Cerebellar cortex (tissue), 1 donor: ENCODE measurements around the gene SKAP2.

ENCODE experiments used
- DNase-seq: peaks from one replicate; pipeline ENCODE4 v3.0.0-alpha.2; 2015; ENCODE audit warnings: low spot score

Gene SKAP2

DNA sequence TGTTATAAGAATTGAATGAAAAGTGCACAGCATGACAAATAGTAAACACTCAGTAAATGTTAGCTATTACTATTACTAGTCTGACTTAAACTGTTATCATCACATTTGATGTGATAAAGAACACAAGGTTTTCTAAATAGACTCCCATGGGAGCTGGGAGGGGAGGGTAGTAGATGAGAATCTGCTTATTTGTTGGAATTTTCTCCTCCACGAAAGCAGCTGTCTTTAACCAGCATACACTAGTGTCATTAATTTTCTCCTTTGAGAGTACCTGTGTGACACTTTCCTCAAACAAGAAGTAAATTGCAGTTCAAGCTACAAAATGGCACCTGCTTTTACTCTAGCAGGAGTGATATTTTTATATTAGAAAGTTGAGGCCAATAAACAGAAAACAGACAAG lies 200.1 kb downstream of the SKAP2 start:
- no peak for DNase-seq

- no peak for DNase-seq
Measured at GRCh38 chr7:26663874-26664273, 200.5 kb downstream of the SKAP2 start.

DNA sequence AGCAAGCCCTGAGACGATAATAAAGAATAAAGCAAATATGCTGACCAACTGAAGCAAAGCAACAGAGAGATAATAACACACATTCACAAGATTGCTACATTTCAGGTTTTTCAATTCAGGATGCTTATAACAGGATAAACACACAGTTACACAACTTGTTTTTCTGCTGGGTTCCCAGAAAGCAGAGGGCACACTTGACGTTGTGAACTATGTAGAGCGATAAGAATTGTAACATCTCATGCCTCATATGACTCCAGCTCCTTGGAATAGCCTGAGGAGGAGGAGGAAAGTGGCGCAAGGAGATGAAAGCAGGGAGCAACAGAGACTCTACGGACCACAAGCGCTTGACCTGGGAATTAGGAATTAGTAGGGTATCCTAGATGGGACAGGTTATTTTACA lies 201.7 kb downstream of the SKAP2 start:
- no peak for DNase-seq

GRCh38 chr7:26659121-26659520 lies 205.3 kb downstream of the SKAP2 start:
- DNase-seq: no peak

- peak; percentile 77 for DNase-seq
Measured at GRCh38 chr7:26658389-26659084, 205.9 kb downstream of the SKAP2 start.

- peak; percentile 95 for DNase-seq
Measured at GRCh38 chr7:26657686-26658388, 206.6 kb downstream of the SKAP2 start.

DNA sequence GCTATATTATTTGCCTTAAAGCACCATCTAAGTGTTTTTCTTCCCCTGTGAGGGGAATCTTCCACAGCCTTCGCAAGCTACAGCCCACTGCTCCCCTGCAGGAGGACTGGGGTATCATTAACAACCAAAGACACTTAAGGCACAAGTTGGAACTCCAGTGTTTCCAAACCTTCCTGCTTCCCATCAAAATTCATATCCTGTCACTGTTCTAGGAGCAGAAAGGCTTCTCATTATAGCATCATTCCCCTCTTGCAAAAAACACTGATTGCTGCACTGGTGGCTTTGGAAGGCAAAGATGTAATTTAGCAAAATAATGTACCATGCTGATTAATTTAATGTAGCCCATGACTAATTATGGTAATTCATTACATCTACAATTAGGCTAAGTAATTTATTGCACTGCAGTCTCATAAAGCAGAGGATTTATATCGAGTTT lies 207.2 kb downstream of the SKAP2 start:
- peak; percentile 76 for DNase-seq

- DNase-seq: no peak
Measured at GRCh38 chr7:26656735-26657134, 207.7 kb downstream of the SKAP2 start.

DNA sequence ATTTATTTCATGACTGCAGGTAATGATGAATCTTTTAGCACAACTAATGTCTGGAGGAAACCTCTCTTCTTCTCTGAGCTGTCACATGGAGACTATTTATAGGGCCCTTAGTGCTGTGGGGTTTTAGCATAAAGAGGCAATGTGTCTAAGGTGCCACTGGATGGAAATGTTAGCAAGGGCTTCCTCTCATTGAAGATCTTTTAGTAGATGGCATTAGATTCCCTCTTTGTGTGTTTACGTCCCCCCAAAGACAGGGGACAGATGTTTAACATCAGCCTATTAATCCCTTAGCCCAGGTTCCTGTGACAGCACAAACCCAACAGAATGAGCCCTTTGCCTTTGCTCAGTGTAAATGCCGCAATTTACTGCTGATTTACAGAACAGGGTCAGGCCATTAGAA lies 208.6 kb downstream of the SKAP2 start:
- DNase-seq: peak; percentile 51

DNA sequence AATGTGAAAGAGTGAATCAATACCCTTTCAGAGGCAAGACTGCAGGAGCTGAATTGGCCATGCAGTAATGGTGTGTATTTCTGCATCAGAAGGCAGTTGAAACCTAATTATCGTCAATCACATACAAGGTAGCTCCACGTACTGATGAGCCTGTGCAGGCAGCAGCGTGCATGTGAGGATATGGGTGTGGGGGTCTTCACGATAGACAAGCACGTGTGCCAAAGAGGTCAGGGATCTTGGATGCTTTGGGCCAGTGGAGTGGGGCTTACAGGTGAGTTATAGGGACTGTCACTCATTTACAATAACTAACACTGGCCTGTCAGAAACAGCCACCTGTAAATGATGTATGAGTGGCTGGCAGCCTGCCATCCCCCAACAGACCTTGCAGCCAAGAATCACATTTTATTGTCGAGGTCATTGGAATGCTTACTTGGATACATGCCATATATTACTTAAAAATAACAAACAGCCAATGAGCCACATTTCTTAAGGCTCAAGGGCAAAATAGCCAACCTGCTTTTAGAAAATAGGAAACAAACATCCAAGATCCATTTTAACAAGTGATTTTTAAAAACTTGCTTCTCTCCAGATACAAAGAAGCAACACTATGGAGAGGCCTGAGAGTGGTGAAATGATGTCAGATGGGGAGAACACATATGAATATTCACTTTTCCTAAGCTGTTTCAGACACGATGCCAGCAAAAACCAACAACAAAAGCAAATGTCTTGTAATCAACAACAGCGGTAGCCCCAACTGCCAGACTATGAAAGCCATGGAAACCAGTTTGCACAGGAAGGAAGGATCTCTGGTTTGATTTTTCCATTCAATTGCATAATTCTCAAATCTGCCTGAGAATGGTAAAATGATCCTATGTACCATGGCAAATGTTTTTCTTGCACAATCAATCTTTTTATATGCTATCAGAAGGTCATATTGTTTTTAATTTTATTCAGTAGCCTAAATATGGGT lies 210.7 kb downstream of the SKAP2 start:
- peak; percentile 70 for DNase-seq

DNA sequence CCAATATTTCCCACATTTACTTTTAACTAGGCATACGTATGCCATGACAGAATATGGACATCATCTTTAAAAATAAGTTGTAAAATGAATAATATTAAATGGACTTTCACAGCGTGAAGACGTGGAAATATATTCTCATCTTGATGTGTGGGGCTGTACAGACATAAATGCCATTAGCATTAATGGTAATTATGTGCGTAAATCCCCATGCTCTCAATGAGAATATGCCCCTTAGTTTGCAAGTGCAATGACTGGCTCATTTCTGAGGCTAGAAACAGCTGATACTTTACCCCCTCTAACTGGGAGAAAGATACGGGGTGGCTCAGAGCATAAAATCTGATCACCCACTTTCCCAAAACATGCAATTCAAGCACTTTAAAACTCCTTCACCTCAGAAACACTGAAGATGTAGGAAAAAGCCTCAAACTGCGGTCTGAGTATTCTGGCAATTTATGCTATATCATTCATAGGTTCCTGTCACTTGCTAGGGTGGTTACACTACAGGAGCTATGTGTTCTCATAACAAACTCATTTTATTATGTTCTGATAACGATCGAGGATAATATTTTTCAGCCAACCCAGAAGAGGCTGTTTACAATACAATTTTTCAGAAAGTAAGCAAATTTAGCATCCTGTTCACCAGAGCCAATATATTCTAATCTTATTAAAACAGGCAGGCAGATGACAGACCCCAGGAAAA lies 211.8 kb downstream of the SKAP2 start:
- no peak for DNase-seq

GRCh38 chr7:26650103-26650502 lies 214.3 kb downstream of the SKAP2 start:
- peak; percentile 94 for DNase-seq

GRCh38 chr7:26649388-26649787 lies 215.0 kb downstream of the SKAP2 start:
- DNase-seq: no peak

DNA sequence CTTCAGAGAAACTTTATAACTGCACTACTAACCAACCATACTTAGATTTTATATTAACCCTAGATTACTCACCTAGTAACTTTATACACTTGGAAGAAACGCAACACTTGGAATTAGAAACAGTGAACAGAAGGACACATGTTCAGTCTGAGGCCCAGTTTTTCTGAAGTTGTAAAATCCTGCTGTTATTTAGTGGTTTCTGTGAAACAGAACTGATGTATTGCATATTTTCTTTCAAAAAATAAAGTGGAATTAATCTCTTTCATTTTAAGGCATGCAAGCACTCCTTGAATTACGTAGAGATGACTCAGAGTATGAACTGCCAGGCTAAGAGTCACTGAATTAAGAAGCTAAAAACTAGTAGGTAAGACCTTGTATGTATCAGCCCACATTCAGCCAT lies 215.8 kb downstream of the SKAP2 start:
- DNase-seq: no peak

GRCh38 chr7:26646336-26647048 lies 217.9 kb downstream of the SKAP2 start:
- no peak for DNase-seq

- no peak for DNase-seq
Measured at GRCh38 chr7:26645121-26645520, 219.3 kb downstream of the SKAP2 start.

- DNase-seq: no peak
Measured at GRCh38 chr7:26642416-26642815, 222.0 kb downstream of the SKAP2 start.

DNA sequence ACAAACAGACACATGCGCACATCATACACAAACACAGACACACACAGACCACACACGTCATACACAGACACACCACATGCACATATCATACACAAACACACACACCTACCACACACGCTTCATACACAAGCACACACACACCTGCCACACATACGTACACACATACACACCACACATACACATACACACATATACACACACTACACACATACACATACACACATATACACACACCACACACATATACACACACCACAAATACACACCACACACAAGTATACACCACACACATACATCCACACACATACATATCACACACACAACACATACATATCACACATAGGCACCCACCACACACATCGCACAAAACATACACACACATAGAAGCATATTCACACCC lies 224.7 kb downstream of the SKAP2 start:
- no peak for DNase-seq

DNA sequence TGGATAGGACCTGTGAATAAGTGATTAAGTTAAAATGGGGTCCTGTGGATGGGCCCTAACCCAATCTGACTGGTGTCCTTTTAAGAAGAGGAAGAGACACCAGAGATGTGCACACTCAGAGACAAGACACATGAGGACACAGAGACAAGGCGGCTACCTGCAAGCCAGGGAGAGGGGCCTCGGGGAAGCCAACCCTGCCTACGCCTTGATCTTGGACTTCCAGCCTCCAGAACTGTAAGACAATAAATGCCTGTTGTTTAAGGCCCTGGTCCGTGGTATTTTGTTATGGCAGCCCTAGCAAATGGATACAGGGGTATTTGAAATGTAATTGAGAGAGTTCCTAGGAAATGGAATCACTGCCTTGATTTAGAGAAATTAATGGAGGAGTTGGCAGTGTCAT lies 225.3 kb downstream of the SKAP2 start:
- no peak for DNase-seq

DNA sequence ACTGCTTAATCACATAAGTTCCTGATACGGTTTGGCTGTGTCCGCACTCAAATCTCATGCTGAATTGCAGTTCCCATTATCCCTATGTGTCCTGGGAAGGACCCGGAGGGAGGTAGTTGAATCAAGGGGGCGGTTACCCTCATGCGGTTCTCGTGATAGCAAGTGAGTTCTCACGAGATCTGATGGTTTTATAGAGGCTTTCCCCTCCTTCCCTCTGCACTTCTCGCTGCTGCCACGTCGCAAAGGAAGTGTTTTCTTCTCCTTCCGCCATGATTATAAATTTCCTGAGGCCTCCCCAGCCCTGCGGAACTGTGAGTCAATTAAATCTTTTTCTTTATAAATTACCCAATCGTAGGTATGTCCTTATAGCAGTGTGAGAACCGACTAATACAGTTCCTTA lies 226.2 kb downstream of the SKAP2 start:
- no peak for DNase-seq

DNA sequence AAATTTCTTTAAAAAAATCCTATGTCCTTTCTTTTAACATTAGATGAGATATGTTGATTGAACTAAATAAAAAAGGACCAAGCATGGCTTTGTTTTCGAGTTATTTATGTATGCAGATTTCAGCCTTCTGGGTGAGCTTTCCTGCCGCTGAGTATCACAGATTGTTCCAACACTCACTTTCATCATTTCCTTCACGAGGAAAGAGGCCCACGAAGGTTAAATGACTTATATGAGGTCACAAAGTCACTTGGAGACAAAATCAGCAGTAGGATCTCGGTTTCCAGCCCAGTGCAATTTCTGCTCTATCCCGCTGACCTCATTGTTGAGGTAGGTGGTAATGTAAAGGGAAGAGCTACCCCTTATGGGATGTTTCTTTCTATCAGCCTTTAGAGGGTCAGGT lies 226.8 kb downstream of the SKAP2 start:
- DNase-seq: no peak
